Ovary (tissue), 3 donors: ENCODE measurements around the gene DTWD1.

ENCODE experiments used
- CTCF ChIP-seq, 3 donors: fragments of 450-650 bp in 2 of 3; fragments of 200-600 bp in 1 of 3; IDR thresholded peaks; one replicate each; pipeline versions ENCODE4 v1.5.1 to v1.8.0; 2016 to 2022; ENCODE audit warnings: antibody characterized with exemption in 3 of 3, mild to moderate bottlenecking in 1 of 3
- POLR2A ChIP-seq: fragments of 450-650 bp; IDR thresholded peaks from one replicate; pipeline ENCODE4 v1.6.1; 2017; ENCODE audit warnings: antibody characterized with exemption, mild to moderate bottlenecking, moderate library complexity
- donor health status: DM: no; HTN: no; CAD: no.

DNA sequence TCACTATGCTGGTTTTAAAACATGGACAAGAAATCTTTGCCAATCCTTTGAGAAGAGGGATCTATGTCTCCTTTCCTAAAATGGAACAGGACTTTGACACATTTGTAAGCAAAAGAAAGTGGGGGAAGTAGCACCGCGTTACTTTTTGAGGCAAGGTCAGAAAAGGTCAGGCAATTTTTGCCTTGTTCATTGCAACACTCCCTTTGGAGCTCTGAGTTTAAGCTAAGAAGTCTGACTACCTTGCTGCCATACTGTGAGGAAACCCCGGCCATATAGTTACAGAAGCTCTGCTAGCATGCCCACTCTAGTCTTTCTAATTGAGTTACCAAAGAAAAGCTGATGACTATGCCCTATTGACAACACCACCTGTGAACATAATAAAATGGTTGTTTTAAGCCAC, 1.6 kb upstream of the DTWD1 start:
- no peak for TF ChIP-seq CTCF (IDR thresholded peaks at IDR 0.05)
- TF ChIP-seq POLR2A = no peak
